ENCODE data around the gene IL3.
A peak's percentile ranks its signal among the peaks of the same experiment; 100 is the strongest.

IL3 gene

DNA sequence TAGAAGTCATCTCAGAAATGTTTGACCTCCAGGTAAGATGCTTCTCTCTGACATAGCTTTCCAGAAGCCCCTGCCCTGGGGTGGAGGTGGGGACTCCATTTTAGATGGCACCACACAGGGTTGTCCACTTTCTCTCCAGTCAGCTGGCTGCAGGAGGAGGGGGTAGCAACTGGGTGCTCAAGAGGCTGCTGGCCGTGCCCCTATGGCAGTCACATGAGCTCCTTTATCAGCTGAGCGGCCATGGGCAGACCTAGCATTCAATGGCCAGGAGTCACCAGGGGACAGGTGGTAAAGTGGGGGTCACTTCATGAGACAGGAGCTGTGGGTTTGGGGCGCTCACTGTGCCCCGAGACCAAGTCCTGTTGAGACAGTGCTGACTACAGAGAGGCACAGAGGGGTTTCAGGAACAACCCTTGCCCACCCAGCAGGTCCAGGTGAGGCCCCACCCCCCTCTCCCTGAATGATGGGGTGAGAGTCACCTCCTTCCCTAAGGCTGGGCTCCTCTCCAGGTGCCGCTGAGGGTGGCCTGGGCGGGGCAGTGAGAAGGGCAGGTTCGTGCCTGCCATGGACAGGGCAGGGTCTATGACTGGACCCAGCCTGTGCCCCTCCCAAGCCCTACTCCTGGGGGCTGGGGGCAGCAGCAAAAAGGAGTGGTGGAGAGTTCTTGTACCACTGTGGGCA is 13.8 kb downstream of the IL3 start:
- TF ChIP-seq SPI1 (IDR thresholded peaks at IDR 0.05; ENCODE audit: low read depth, low read length) (no peak), POLR2AphosphoS5 (IDR thresholded peaks at IDR 0.05; ENCODE audit: low read depth, low read length) (no peak), POU2F2 (IDR thresholded peaks at IDR 0.05; ENCODE audit: low read depth, low read length) (no peak), PAX5 (IDR thresholded peaks at IDR 0.05; ENCODE audit: insufficient read depth, low read length, severe bottlenecking) (no peak), POLR2A (IDR thresholded peaks at IDR 0.05; ENCODE audit: low read depth, low read length) (no peak), TAF1 (IDR thresholded peaks at IDR 0.05; ENCODE audit: low read depth, low read length) (no peak)
- FAIRE-seq (no peak), DNase-seq (ENCODE audit: insufficient read length, low spot score) (no peak)

DNA sequence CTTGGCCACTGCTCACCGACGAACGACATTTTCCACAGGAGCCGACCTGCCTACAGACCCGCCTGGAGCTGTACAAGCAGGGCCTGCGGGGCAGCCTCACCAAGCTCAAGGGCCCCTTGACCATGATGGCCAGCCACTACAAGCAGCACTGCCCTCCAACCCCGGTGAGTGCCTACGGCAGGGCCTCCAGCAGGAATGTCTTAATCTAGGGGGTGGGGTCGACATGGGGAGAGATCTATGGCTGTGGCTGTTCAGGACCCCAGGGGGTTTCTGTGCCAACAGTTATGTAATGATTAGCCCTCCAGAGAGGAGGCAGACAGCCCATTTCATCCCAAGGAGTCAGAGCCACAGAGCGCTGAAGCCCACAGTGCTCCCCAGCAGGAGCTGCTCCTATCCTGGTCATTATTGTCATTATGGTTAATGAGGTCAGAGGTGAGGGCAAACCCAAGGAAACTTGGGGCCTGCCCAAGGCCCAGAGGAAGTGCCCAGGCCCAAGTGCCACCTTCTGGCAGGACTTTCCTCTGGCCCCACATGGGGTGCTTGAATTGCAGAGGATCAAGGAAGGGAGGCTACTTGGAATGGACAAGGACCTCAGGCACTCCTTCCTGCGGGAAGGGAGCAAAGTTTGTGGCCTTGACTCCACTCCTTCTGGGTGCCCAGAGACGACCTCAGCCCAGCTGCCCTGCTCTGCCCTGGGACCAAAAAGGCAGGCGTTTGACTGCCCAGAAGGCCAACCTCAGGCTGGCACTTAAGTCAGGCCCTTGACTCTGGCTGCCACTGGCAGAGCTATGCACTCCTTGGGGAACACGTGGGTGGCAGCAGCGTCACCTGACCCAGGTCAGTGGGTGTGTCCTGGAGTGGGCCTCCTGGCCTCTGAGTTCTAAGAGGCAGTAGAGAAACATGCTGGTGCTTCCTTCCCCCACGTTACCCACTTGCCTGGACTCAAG is 14.6 kb downstream of the IL3 start:
- no peak for DNase-seq (ENCODE audit: insufficient read length, low spot score)
- FAIRE-seq: peak; percentile 75
- TF ChIP-seq PAX5 (IDR thresholded peaks at IDR 0.05; ENCODE audit: insufficient read depth, low read length, severe bottlenecking) (no peak), SPI1 (IDR thresholded peaks at IDR 0.05; ENCODE audit: low read depth, low read length) (no peak), POU2F2 (IDR thresholded peaks at IDR 0.05; ENCODE audit: low read depth, low read length) (no peak), POLR2AphosphoS5 (IDR thresholded peaks at IDR 0.05; ENCODE audit: low read depth, low read length) (no peak), POLR2A (IDR thresholded peaks at IDR 0.05; ENCODE audit: low read depth, low read length) (no peak), TAF1 (IDR thresholded peaks at IDR 0.05; ENCODE audit: low read depth, low read length) (no peak)

DNA sequence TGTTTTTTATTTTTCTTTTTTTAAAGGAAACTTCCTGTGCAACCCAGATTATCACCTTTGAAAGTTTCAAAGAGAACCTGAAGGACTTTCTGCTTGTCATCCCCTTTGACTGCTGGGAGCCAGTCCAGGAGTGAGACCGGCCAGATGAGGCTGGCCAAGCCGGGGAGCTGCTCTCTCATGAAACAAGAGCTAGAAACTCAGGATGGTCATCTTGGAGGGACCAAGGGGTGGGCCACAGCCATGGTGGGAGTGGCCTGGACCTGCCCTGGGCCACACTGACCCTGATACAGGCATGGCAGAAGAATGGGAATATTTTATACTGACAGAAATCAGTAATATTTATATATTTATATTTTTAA is 15.2 kb downstream of the IL3 start:
- TF ChIP-seq POLR2A (IDR thresholded peaks at IDR 0.05; ENCODE audit: low read depth, low read length) (no peak), TAF1 (IDR thresholded peaks at IDR 0.05; ENCODE audit: low read depth, low read length) (no peak), SPI1 (IDR thresholded peaks at IDR 0.05; ENCODE audit: low read depth, low read length) (no peak), PAX5 (IDR thresholded peaks at IDR 0.05; ENCODE audit: insufficient read depth, low read length, severe bottlenecking) (no peak), POLR2AphosphoS5 (IDR thresholded peaks at IDR 0.05; ENCODE audit: low read depth, low read length) (no peak), POU2F2 (IDR thresholded peaks at IDR 0.05; ENCODE audit: low read depth, low read length) (no peak)
- FAIRE-seq (no peak), DNase-seq (ENCODE audit: insufficient read length, low spot score) (no peak)

DNA sequence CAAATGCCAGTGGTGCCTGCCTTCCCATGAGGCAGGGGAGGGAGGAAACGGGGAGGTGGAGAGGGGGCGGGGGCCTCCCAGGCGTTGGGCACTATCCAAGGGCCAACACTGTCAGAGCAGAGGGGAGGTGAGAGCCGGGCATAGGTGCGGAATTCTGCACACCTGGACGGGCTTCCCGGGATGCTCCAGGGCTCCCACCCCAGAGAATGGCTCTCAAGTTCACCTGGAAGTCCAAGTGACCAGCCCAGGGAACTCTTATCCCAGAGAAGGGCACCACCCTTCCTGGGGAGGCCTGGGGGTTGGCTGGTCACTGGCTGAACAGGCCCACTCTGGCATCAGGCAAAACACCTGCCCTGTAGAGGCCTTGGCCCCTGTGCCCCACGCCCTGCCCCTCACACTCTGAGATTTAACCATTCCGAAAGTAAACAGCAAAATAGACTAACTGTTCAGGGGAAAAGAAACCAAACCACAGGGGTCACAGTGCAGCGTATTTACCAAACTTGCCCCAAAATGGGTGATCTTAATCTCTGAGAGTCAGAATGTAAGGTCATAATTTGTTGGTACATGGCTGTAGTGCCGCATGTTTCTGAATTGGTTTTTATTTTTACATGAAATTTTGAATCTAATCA is 15.9 kb downstream of the IL3 start:
- TF ChIP-seq PAX5 (IDR thresholded peaks at IDR 0.05; ENCODE audit: insufficient read depth, low read length, severe bottlenecking): no peak
- no peak for TF ChIP-seq TAF1 (IDR thresholded peaks at IDR 0.05; ENCODE audit: low read depth, low read length)
- no peak for TF ChIP-seq POLR2A (IDR thresholded peaks at IDR 0.05; ENCODE audit: low read depth, low read length)
- no peak for TF ChIP-seq POLR2AphosphoS5 (IDR thresholded peaks at IDR 0.05; ENCODE audit: low read depth, low read length)
- no peak for TF ChIP-seq SPI1 (IDR thresholded peaks at IDR 0.05; ENCODE audit: low read depth, low read length)
- no peak for TF ChIP-seq POU2F2 (IDR thresholded peaks at IDR 0.05; ENCODE audit: low read depth, low read length)
- FAIRE-seq: no peak

DNA sequence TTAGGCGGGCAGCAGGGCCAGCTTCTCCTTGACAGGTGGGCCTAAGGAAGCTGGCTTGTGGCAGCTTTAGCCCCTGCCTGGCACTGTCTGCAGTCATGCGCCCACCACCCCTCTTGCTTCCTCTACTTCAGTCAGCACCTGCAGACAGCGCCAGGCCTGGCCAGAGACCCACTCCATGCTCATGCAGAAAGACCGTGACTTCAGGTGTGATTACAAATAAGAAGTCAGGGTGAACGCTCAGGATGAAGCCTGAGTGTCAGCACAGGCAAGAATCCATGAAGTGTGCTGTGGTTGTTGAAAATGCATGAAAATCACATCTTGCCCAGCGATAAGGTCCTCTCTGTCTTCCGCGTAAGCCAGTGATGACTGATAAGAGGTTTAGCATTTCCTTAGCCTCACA is 16.5 kb downstream of the IL3 start:
- TF ChIP-seq SPI1 (IDR thresholded peaks at IDR 0.05; ENCODE audit: low read depth, low read length): no peak
- TF ChIP-seq PAX5 (IDR thresholded peaks at IDR 0.05; ENCODE audit: insufficient read depth, low read length, severe bottlenecking): no peak
- TF ChIP-seq POLR2A (IDR thresholded peaks at IDR 0.05; ENCODE audit: low read depth, low read length): no peak
- DNase-seq (ENCODE audit: insufficient read length, low spot score): no peak
- no peak for FAIRE-seq

More for the DNA sequence above, 15.9 kb downstream of the IL3 start:
- no peak for DNase-seq (ENCODE audit: insufficient read length, low spot score)

DNA sequence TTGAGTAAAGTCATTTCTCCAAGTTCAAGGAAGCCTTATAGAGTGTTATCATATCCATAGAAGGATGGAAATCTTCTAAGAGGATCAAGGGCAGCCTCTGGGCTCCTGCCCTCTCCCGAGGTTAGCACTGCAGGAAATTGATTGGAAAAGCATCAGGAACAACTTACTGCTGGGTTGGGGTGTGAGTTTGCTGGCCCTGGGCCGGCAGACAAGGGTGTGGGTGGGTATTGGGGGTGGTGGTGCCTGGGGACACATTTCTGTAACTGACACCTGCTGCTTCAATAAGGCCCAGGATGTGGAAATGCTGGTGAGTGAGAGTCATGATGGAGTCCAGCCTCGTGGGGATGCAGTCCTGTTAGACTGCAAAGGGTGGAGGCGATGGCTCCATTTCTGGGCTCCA is 18.6 kb downstream of the IL3 start:
- no peak for DNase-seq (ENCODE audit: insufficient read length, low spot score)
- no peak for FAIRE-seq
- no peak for TF ChIP-seq TAF1 (IDR thresholded peaks at IDR 0.05; ENCODE audit: low read depth, low read length)

DNA sequence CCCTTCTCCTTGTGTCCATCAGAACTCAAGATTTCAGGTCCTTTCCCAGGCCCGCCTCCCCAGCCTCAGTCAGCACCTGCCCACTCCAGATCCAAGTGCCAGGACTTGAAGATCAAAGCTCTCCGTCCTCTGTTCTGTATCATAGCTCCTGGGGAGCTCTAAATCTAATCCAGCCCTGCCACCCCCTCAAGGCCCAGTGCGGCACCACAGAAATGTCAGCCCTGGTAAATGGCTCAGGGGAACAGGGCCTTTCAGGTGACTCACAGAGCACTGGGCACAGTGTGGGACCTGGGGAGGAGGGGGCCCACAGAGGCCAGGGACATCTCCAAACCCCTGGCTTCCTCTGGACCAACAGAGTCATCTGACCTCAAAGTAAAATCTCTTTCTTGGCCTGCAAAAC is 19.2 kb downstream of the IL3 start:
- TF ChIP-seq POLR2AphosphoS5 (IDR thresholded peaks at IDR 0.05; ENCODE audit: low read depth, low read length): no peak
- FAIRE-seq (no peak), DNase-seq (ENCODE audit: insufficient read length, low spot score) (no peak)

DNA sequence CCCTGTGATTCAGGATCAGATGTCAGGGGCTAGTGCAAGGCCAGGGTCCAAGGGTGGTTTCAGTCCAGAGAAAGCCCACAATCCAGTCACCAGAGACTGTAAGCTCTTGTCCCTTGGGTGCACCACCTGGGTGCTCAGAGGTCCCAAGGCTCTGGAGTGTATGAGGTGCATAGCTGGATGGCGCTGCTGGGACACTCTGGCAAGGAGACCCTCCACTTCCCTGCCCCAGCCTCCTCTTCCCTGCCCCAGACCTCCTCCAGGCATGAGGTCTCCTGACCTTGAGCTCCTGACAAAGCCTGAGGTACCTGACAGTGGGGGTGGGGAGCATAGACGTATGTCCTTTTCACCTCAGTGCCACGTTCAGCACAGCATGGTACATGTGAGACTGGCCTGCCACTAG is 20.1 kb downstream of the IL3 start:
- FAIRE-seq (no peak), DNase-seq (ENCODE audit: insufficient read length, low spot score) (no peak)
- no peak for TF ChIP-seq PAX5 (IDR thresholded peaks at IDR 0.05; ENCODE audit: insufficient read depth, low read length, severe bottlenecking)

DNA sequence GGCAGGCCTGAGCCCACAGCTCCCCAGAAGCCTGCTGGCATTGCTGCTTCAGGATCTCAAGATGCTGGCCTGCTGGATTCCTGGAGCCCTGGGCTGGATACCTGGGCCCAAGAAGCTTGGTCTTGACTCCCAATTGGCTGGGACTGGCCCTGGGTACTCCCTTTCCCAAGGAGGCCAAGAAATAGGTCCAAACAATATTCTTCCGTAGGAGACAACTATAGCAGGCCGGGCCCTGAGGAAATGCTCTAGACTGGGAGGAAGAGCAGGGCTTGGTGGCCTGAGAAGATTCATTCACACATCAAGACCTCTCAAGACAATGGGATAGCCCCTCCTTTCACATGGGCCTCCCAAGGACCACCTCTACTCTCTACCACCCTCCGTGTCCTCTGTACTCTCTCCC is 21.0 kb downstream of the IL3 start:
- TF ChIP-seq POLR2AphosphoS5 (IDR thresholded peaks at IDR 0.05; ENCODE audit: low read depth, low read length) (no peak), POLR2A (IDR thresholded peaks at IDR 0.05; ENCODE audit: low read depth, low read length) (no peak), PAX5 (IDR thresholded peaks at IDR 0.05; ENCODE audit: insufficient read depth, low read length, severe bottlenecking) (no peak), POU2F2 (IDR thresholded peaks at IDR 0.05; ENCODE audit: low read depth, low read length) (no peak), SPI1 (IDR thresholded peaks at IDR 0.05; ENCODE audit: low read depth, low read length) (no peak), TAF1 (IDR thresholded peaks at IDR 0.05; ENCODE audit: low read depth, low read length) (no peak)
- no peak for DNase-seq (ENCODE audit: insufficient read length, low spot score)
- FAIRE-seq: no peak

All from GM12891 (cell line).